Fibroblast of lung (primary cell): ENCODE measurements around the gene TAS1R2.

Experiments used
- EZH2 ChIP-seq: IDR thresholded peaks from 2 replicates; pipeline ENCODE4 v1.5.1; 2012; ENCODE audit warnings: low read length, control low read depth, mild to moderate bottlenecking; ENCODE audit errors: missing control alignments
- TF ChIP-seq, protein P1 (sequence below), 2 donors: IDR thresholded peaks in 1 of 2; conservative IDR thresholded peaks in 1 of 2; 1 replicate in 1 of 2; 2 replicates in 1 of 2; pipeline ENCODE4 v1.5.1; 2011 to 2012; ENCODE audit warnings: low read length in 2 of 2, control low read depth in 1 of 2, inconsistent platforms in 1 of 2, low read depth in 1 of 2, mild to moderate bottlenecking in 1 of 2

DNA sequence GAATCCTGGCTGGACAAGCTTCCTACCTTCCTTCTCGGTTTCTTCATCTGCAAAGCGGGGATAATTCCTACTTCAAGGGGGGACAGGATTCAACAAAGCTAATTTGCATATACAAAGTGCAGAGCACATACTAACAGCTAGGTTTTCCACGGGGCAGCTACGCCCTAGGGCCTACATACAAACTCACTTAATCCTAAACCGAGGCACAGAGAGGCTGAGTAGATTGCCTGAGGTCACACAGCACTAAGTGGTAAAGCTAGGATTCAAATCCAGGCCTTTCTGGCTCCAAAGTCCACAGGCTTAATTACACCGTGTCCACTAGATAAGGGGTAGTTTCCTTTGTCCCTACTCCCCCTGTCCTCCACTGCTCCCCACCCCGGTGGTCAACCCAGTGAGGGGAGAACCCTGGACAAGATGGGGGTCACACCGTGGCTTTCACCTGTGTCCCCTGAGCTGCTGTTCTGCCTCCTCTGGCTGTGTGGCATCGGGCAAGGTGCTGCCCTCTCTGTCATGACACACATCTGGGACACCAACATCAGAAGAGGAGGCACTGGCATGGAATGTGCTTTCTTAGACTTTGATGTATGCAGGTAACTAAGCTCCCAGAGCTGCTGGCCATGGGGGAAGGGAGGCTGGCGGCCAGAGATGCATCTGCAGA, 44.5 kb downstream of the TAS1R2 start:
- TF ChIP-seq, protein P1, sequence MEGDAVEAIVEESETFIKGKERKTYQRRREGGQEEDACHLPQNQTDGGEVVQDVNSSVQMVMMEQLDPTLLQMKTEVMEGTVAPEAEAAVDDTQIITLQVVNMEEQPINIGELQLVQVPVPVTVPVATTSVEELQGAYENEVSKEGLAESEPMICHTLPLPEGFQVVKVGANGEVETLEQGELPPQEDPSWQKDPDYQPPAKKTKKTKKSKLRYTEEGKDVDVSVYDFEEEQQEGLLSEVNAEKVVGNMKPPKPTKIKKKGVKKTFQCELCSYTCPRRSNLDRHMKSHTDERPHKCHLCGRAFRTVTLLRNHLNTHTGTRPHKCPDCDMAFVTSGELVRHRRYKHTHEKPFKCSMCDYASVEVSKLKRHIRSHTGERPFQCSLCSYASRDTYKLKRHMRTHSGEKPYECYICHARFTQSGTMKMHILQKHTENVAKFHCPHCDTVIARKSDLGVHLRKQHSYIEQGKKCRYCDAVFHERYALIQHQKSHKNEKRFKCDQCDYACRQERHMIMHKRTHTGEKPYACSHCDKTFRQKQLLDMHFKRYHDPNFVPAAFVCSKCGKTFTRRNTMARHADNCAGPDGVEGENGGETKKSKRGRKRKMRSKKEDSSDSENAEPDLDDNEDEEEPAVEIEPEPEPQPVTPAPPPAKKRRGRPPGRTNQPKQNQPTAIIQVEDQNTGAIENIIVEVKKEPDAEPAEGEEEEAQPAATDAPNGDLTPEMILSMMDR (conservative IDR thresholded peaks at IDR 0.05 in 1 of 2, IDR thresholded peaks at IDR 0.05 in 1 of 2; ENCODE audit: low read depth in 1 of 2, low read length in 2 of 2), result no peak
- TF ChIP-seq EZH2, result no peak
